ENCODE data around the gene MYZAP.

DNA sequence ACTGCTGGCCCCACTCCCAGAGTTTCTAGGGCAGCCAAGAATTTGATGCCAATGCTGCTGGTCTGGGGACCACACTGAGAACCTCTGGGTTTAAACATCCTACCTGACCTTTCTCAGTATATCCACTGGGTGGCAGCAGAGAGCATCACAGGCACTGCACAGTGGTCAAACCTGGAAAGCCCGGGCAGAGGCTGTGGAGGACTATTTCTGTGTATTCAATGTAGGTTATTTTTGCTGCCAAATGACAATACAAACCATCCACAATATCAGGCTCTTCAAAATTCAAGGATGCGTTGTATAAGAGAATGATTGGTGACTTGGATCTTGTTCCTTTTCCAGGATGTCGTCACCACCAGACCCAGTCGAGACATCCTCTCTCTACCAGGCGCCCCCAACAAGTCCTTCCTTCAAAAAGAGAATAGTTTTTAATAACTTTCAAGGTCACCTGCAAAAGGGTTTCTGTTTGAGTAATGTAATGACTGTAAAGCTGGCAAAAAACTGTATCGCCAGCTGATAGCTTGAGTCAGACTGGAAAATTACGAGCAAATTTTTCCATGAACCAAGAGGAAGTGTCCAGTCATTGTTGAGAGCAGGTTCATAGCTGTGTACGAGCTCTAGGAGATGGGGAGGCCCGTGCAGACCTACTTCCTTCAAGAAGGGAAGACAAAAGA, 30.5 kb upstream of the MYZAP start:
- TF ChIP-seq, protein P1, sequence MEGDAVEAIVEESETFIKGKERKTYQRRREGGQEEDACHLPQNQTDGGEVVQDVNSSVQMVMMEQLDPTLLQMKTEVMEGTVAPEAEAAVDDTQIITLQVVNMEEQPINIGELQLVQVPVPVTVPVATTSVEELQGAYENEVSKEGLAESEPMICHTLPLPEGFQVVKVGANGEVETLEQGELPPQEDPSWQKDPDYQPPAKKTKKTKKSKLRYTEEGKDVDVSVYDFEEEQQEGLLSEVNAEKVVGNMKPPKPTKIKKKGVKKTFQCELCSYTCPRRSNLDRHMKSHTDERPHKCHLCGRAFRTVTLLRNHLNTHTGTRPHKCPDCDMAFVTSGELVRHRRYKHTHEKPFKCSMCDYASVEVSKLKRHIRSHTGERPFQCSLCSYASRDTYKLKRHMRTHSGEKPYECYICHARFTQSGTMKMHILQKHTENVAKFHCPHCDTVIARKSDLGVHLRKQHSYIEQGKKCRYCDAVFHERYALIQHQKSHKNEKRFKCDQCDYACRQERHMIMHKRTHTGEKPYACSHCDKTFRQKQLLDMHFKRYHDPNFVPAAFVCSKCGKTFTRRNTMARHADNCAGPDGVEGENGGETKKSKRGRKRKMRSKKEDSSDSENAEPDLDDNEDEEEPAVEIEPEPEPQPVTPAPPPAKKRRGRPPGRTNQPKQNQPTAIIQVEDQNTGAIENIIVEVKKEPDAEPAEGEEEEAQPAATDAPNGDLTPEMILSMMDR (conservative IDR thresholded peaks at IDR 0.05; ENCODE audit: low read depth in 2 of 2) = peak; percentile 89 to 91
- TF ChIP-seq, protein P2, sequence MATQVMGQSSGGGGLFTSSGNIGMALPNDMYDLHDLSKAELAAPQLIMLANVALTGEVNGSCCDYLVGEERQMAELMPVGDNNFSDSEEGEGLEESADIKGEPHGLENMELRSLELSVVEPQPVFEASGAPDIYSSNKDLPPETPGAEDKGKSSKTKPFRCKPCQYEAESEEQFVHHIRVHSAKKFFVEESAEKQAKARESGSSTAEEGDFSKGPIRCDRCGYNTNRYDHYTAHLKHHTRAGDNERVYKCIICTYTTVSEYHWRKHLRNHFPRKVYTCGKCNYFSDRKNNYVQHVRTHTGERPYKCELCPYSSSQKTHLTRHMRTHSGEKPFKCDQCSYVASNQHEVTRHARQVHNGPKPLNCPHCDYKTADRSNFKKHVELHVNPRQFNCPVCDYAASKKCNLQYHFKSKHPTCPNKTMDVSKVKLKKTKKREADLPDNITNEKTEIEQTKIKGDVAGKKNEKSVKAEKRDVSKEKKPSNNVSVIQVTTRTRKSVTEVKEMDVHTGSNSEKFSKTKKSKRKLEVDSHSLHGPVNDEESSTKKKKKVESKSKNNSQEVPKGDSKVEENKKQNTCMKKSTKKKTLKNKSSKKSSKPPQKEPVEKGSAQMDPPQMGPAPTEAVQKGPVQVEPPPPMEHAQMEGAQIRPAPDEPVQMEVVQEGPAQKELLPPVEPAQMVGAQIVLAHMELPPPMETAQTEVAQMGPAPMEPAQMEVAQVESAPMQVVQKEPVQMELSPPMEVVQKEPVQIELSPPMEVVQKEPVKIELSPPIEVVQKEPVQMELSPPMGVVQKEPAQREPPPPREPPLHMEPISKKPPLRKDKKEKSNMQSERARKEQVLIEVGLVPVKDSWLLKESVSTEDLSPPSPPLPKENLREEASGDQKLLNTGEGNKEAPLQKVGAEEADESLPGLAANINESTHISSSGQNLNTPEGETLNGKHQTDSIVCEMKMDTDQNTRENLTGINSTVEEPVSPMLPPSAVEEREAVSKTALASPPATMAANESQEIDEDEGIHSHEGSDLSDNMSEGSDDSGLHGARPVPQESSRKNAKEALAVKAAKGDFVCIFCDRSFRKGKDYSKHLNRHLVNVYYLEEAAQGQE (IDR thresholded peaks at IDR 0.05; ENCODE audit: unreplicated experiment) = no peak
- TF ChIP-seq JUNB (IDR thresholded peaks at IDR 0.05; ENCODE audit: unreplicated experiment) = no peak
- TF ChIP-seq, protein P3, sequence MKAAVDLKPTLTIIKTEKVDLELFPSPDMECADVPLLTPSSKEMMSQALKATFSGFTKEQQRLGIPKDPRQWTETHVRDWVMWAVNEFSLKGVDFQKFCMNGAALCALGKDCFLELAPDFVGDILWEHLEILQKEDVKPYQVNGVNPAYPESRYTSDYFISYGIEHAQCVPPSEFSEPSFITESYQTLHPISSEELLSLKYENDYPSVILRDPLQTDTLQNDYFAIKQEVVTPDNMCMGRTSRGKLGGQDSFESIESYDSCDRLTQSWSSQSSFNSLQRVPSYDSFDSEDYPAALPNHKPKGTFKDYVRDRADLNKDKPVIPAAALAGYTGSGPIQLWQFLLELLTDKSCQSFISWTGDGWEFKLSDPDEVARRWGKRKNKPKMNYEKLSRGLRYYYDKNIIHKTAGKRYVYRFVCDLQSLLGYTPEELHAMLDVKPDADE (IDR thresholded peaks at IDR 0.05) = no peak
